Measurements from ENCODE around the gene CLCN7.
A peak's percentile ranks its signal among the peaks of the same experiment; 100 is the strongest.

Gene CLCN7

DNA sequence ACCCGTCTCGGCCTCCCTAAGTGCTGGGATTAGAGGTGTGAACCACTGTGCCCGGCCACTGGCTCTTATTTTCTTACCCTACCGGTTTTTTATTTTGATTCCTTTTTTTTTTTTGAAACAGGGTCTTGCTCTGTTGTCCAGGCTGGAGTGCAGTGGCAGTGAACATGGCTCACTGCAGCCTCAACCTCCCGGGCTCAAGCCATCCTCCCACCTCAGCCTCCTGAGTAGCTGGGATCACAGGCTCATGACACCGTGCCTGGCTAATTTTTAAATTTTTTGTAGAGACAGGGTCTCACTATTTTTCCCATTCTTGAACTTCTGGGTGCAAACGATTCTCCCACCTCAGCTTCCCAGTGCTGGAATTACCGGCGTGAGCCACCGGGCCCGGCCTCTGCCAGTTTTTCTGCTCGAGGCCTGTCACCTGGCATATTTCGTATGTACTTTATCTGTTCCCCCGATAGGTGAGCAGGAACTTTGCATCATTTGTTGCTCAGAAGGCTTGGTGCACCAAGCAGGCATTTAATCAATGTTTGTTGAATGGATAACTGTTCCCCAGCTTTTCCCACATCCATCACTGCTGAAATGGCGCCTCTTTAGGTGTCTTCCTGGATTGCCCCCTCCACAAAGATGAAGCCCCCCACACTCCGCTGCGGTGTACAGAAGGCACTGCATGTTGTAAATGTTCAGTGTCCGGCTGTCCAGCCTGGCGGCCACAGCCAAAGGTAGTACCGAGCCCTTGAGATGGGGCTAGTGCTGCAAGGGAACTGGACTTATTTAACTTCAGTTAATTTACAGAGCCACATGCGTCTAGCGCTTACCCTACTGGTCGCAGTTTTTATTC, 17.5 kb upstream of the CLCN7 start:
- Mint-ChIP-seq H3K9me3 (no peaks in the 10 kb centered on the region), H3K4me1 (peaks cover 16% of the 10 kb centered on the region), H3K27ac (peak overlapping the region; percentile 92 to 99 (median 95)), H3K4me3 (peak overlapping the region; percentile 94 to 95 (median 95)), H3K27me3 (ENCODE audit: low read depth) (peaks cover 4% of the 10 kb centered on the region), H3K36me3 (ENCODE audit: low read depth) (no peaks in the 10 kb centered on the region)
- TF ChIP-seq, protein P1, sequence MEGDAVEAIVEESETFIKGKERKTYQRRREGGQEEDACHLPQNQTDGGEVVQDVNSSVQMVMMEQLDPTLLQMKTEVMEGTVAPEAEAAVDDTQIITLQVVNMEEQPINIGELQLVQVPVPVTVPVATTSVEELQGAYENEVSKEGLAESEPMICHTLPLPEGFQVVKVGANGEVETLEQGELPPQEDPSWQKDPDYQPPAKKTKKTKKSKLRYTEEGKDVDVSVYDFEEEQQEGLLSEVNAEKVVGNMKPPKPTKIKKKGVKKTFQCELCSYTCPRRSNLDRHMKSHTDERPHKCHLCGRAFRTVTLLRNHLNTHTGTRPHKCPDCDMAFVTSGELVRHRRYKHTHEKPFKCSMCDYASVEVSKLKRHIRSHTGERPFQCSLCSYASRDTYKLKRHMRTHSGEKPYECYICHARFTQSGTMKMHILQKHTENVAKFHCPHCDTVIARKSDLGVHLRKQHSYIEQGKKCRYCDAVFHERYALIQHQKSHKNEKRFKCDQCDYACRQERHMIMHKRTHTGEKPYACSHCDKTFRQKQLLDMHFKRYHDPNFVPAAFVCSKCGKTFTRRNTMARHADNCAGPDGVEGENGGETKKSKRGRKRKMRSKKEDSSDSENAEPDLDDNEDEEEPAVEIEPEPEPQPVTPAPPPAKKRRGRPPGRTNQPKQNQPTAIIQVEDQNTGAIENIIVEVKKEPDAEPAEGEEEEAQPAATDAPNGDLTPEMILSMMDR (IDR thresholded peaks at IDR 0.05; ENCODE audit: unreplicated experiment in 3 of 3), result no peak

DNA sequence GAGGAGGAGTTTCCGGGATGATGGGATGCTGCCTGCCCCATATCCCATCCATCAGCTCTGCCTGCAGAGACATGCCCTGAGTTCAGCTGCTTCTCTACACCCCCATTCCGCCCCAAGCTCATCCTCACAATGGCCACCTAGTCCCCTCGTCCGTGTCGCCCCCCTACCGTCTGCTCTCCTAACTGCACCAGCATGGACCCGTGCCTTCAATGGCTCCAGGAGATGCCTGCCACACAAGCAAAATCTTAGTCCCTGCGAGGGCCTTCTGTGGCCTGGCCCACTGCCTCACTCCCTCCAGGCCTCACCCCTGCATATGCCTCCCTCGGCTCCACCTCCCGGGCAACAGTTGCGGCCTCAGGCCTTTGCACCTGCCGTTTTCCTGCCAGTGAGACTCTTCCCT, 16.5 kb upstream of the CLCN7 start:
- H3K4me3 Mint-ChIP-seq, result peak overlapping the region; percentile 34 to 74 (median 64)
- peak overlapping the region in 1 of 3 experiments; percentile 24 for H3K27ac Mint-ChIP-seq
- no peaks in the 10 kb centered on the region for H3K36me3 Mint-ChIP-seq (ENCODE audit: low read depth)
- H3K9me3 Mint-ChIP-seq, result no peaks in the 10 kb centered on the region
- H3K4me1 Mint-ChIP-seq, result peaks cover 16% of the 10 kb centered on the region
- TF ChIP-seq, protein P1 (IDR thresholded peaks at IDR 0.05; ENCODE audit: unreplicated experiment in 3 of 3), result no peak
- H3K27me3 Mint-ChIP-seq (ENCODE audit: low read depth), result peaks cover 4% of the 10 kb centered on the region

DNA sequence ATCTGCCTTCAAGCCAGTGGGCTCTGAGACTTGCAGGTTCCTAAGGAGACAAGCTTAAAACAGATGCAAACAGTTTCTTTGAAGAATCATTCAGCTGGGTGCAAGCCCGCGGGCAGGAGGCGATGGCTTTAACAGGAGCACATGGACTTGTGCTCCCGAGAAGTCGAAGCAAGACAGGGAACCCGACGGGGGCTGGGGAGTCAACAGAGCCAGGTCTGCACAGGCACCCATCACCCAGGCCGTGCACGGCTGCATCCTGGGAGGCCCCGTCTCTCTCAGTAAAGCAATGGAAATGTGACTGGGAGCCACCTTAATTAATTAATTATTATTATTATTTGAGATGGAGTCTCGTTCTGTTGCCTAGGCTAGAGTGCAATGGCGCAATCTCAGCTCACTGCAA, 14.2 kb upstream of the CLCN7 start:
- H3K4me1 Mint-ChIP-seq, result peaks cover 7% of the 10 kb centered on the region
- H3K36me3 Mint-ChIP-seq (ENCODE audit: low read depth), result no peaks in the 10 kb centered on the region
- H3K27me3 Mint-ChIP-seq (ENCODE audit: low read depth), result peaks cover 13% of the 10 kb centered on the region
- H3K27ac Mint-ChIP-seq, result no peak overlapping the region
- TF ChIP-seq, protein P1 (IDR thresholded peaks at IDR 0.05; ENCODE audit: unreplicated experiment in 3 of 3), result no peak
- H3K9me3 Mint-ChIP-seq, result no peaks in the 10 kb centered on the region
- no peak overlapping the region for H3K4me3 Mint-ChIP-seq

DNA sequence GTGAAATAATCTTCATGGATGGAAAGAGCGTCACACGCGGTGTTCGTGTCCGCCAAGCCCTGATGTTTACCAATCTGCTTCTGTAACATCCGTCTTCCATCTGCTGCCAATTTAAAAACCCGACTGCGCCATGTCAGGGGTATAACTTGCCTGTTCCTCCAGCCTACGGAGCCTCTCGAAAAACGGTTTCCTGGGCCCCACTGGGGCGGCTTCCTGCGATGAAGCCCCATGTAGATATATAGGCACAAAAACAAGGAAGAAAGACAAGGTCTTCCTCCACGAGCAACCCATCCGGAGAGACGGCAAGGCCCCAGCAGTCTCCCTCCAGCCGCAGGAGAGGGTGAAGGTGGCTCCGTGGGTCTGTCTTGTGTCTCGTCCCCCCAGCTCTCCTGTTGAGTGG, 13.8 kb upstream of the CLCN7 start, which contains the start of gene PTX4:
Gene PTX4, minus strand, starts transcription at position 326 of the 400 bp plus-strand sequence. Its CDS starts 35 bp downstream, at position 291.
- H3K36me3 Mint-ChIP-seq (ENCODE audit: low read depth), result no peaks in the 10 kb centered on the region
- TF ChIP-seq, protein P1 (IDR thresholded peaks at IDR 0.05; ENCODE audit: unreplicated experiment in 3 of 3), result no peak

DNA sequence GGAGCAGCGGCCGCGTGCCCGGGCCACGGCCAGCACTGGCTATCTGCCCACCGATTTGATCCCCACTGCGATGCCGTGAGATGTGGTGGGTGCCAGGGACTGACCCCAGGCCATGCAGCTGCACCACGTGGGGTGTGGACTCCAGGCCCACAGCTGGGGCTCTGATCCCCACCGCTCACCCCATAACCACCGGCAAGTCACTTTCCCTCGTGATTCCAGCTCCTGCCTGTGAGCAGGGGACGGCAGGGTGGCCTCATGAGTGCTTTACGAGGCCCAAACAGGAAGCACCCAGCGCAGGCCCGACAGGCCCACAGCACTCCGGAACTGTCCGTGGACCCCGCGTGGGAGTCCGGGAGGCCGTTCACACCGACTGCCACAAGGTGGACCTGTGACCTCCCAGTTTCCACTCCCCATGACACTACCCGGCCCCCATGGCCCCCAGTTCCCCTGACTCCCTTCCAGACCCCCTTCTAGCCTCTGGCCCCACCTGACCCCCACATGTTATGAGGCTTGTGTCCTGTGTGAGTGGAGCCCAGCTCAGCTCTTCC, 13.3 kb upstream of the CLCN7 start:
- H3K27ac Mint-ChIP-seq, result no peak overlapping the region
- no peak overlapping the region for H3K4me3 Mint-ChIP-seq
- H3K9me3 Mint-ChIP-seq, result no peaks in the 10 kb centered on the region
- peaks cover 7% of the 10 kb centered on the region for H3K4me1 Mint-ChIP-seq
- peaks cover 19% of the 10 kb centered on the region for H3K27me3 Mint-ChIP-seq (ENCODE audit: low read depth)
- TF ChIP-seq, protein P1 (IDR thresholded peaks at IDR 0.05; ENCODE audit: unreplicated experiment in 3 of 3), result no peak
- H3K36me3 Mint-ChIP-seq (ENCODE audit: low read depth), result no peaks in the 10 kb centered on the region

More for the DNA sequence above, 13.8 kb upstream of the CLCN7 start, which contains the start of gene PTX4:
- no peak within 1 kb of the TSS for H3K4me3 Mint-ChIP-seq
- H3K27ac Mint-ChIP-seq, result no peak within 1 kb of the TSS
- H3K27me3 Mint-ChIP-seq (ENCODE audit: low read depth), result peaks cover 18% of the 10 kb centered on the region
- peaks cover 7% of the 10 kb centered on the region for H3K4me1 Mint-ChIP-seq
- H3K9me3 Mint-ChIP-seq, result no peaks in the 10 kb centered on the region

Measured in nephron (organoid).